HepG2 (cell line): ENCODE data around the gene PAN2. TPM values are rescaled to one million over a fixed set of nuclear protein-coding genes. Genes with fewer than 3 reads are reported as not detected.
A peak's percentile ranks its signal among the peaks of the same experiment; 100 is the strongest.

Source experiments
- AKNA ChIP-seq: sonication (generic); formaldehyde crosslinking; IDR thresholded peaks from 2 replicates; pipeline ENCODE4 v1.4.0; 2020; ENCODE audit warnings: missing genetic modification reagents, borderline replicate concordance
- KLF11 ChIP-seq: IDR thresholded peaks from 2 replicates; pipeline ENCODE4 v1.6.1; 2016; ENCODE audit warnings: missing compliant biosample characterization
- NR1H2 ChIP-seq: sonication (generic); formaldehyde crosslinking; IDR thresholded peaks from 2 replicates; pipeline ENCODE4 v1.8.1; 2022; ENCODE audit warnings: low read depth, missing genetic modification reagents, borderline replicate concordance
- PHF5A ChIP-seq: IDR thresholded peaks from one replicate; pipeline ENCODE4 v1.6.1; 2018; ENCODE audit warnings: low read depth, missing genetic modification reagents; ENCODE audit not compliant: unreplicated experiment
- RERE ChIP-seq: IDR thresholded peaks from 2 replicates; pipeline ENCODE4 v1.6.1; 2016; ENCODE audit warnings: low read depth, missing genetic modification reagents, missing compliant biosample characterization
- SSRP1 ChIP-seq: IDR thresholded peaks from 2 replicates; pipeline ENCODE4 v1.6.1; 2016; ENCODE audit warnings: control low read depth
- TFDP1 ChIP-seq: IDR thresholded peaks from 2 replicates; pipeline ENCODE4 v1.6.1; 2016; ENCODE audit warnings: missing compliant biosample characterization, missing genetic modification reagents, borderline replicate concordance
- THAP9 ChIP-seq: sonication (generic); formaldehyde crosslinking; IDR thresholded peaks from 2 replicates; pipeline ENCODE4; 2020; ENCODE audit warnings: missing genetic modification reagents, mild to moderate bottlenecking, borderline replicate concordance
- ZFP36 ChIP-seq: fragments of 150-350 bp; IDR thresholded peaks from 2 replicates; pipeline ENCODE4 v1.6.1; 2018; ENCODE audit warnings: borderline replicate concordance, low read length, low read depth; ENCODE audit not compliant: partially characterized antibody
- ZNF121 ChIP-seq: sonication (generic); formaldehyde crosslinking; IDR thresholded peaks from 2 replicates; pipeline ENCODE4 v1.5.0; 2020; ENCODE audit warnings: mild to moderate bottlenecking, missing genetic modification reagents
- ZNF501 ChIP-seq: sonication (generic); formaldehyde crosslinking; IDR thresholded peaks from 2 replicates; pipeline ENCODE4 v1.5.1; 2020; ENCODE audit warnings: mild to moderate bottlenecking, moderate library complexity, missing genetic modification reagents
- ZNF768 ChIP-seq: sonication (generic); formaldehyde crosslinking; IDR thresholded peaks from 2 replicates; pipeline ENCODE4 v1.4.0; 2020; ENCODE audit warnings: missing genetic modification reagents
- ZNF878 ChIP-seq: sonication (generic); formaldehyde crosslinking; IDR thresholded peaks from 2 replicates; pipeline ENCODE4 v1.8.1; 2023; ENCODE audit warnings: mild to moderate bottlenecking, missing genetic modification reagents, moderate library complexity
- polyA plus RNA-seq, 8 experiments: library from polyadenylated mRNA; depleted of rRNA in 3 of 8; stranded (reverse) in 7 of 8; unstranded in 1 of 8; fragments of >200 nt; fragmentation: Illumina TruSeq in 4 of 8; extraction: Trizol in 4 of 8; gene quantifications; 2 replicates each; pipeline versions ENCODE4 v1.2.1 to v1.2.3, GENCODE V29; 2011 to 2016; ENCODE audit warnings: low read depth in 4 of 8, missing spikeins in 1 of 8, mixed read lengths in 1 of 8; ENCODE audit not compliant: insufficient read depth in 1 of 8
- total RNA-seq, 5 experiments: library from RNA; depleted of rRNA; stranded (reverse); fragments of >200 nt; fragmentation: Illumina TruSeq; extraction: Trizol; gene quantifications; 2 replicates each; pipeline ENCODE4 v1.2.3, GENCODE V29; 2016; ENCODE audit warnings: low read depth in 1 of 5

PAN2 gene
- total and polyA plus RNA-seq, 2 of the 13 experiments (the other 11 are each of a cell fraction or from before 2014, with no cell fraction given), result 27.2 to 61.1 TPM

GRCh38 chr12:56315622-56316473, 18.0 kb downstream of the PAN2 start, which contains the start of gene CNPY2 (continued):
- TF ChIP-seq AKNA (CRISPR knock-in tag) (no peak), NR1H2 (CRISPR knock-in tag) (0 out of 2 replicates have a peak, but pooled peaks have one; percentile 35), PHF5A (CRISPR knock-in tag) (no peak), ZNF878 (no peak), SSRP1 (CRISPR knock-in tag) (0 out of 2 replicates have a peak, but pooled peaks have one; percentile 53), KLF11 (CRISPR knock-in tag) (0 out of 2 replicates have a peak, but pooled peaks have one; percentile 45), TFDP1 (CRISPR knock-in tag) (peak; percentile 83; the same call in 1 of the 2 replicates), ZNF768 (CRISPR knock-in tag) (no peak; the same call in 1 of the 2 replicates), ZFP36 (no peak), THAP9 (CRISPR knock-in tag) (peak; percentile 82; the same call in 1 of the 2 replicates), ZNF501 (CRISPR knock-in tag) (peak; percentile 88), ZNF121 (CRISPR knock-in tag) (no peak), RERE (CRISPR knock-in tag) (no peak)
